Epithelial cell of prostate (primary cell): ENCODE data around the gene UBAP2L.
"Not testable (repeated sequence)": the region's sequence is repeated elsewhere in the genome, so short reads cannot be mapped to it uniquely, and the experiment has no call there.

Experiments
- DNase-seq: peaks from one replicate; pipeline ENCODE4 v3.0.0-alpha.2; 2011; ENCODE audit warnings: low read depth, low spot score
- H3K27ac ChIP-seq: fragments of 450-650 bp; 2 replicates; pipeline ENCODE4 v1.5.1; 2017; ENCODE audit warnings: mild to moderate bottlenecking

UBAP2L gene

DNA sequence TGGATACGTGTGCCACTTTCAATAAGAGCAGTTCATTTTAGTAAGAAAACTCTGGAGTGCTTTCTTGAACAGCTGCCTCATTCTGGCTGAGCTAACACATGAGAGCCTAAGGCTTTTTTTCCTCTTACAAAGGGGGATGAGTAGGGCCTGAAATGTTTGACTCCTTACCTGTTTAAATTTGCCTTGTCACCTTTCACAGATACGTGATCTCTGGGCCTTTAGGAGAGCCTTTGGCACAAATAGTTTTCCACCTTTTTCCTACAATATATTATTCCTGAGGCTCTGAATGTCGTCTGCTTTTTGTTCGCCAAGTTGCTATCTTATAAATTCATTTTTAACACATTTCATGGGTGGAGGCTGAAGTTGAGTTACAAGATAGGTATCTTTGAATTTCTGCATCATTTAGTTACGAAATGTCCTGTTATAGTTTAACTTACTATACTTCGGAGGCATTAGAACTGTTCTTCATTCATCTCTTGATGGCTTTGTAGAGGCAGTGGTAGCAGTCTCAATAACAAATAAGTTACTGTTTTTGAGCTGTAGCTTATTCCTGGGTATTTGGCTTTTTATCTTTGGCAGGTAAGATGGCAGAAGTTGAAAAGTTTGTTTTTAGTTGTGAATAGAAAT, 17.2 kb downstream of the UBAP2L start:
- no peak overlapping the region for H3K27ac ChIP-seq
- no peak for DNase-seq

DNA sequence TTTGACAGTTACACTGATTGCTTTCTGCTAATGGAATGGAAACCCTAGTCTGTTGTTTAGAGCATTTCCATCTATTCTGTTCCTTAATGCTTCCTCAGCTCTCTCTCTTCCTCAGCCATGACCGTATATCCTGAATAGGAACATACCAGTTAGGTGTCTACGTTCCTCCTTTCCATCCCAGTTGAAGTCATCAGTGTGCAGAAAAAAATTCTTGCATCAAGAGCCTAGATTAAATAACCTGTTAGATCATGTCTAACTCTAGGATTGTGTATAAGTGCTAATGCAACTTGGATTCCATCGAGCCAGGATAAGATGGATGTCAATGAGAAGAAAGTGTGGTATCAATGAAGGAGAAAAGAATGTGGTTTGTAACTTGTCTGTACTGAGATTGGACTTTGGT, 18.7 kb downstream of the UBAP2L start:
- H3K27ac ChIP-seq, result no peak overlapping the region

DNA sequence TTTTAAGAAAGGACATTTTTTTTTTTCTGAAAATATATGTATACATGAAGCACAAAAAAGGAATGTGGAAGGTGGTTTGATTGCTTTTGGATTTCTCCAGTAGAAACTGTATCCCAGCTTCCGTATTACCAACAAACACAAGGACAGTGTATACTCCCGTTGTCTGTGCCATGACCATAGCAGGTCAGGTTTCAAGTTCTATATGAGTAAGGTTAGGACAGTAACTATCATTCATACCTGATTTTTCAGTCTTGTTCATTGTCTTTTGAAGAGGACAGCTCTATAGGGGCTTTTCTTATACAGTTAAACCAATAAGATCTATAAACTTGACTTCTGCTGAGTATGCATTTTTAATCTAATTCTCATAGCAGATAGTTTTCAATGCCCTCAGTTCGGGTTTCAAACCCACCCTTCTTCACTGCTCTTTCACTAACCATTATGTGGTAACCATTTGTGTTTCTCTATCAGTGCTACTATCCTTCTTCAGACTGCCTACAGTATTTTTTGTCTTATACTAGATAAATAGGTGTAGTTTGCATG, 19.6 kb downstream of the UBAP2L start:
- no peak overlapping the region for H3K27ac ChIP-seq
- DNase-seq, result no peak

More for the DNA sequence above, 18.7 kb downstream of the UBAP2L start:
- no peak for DNase-seq

DNA sequence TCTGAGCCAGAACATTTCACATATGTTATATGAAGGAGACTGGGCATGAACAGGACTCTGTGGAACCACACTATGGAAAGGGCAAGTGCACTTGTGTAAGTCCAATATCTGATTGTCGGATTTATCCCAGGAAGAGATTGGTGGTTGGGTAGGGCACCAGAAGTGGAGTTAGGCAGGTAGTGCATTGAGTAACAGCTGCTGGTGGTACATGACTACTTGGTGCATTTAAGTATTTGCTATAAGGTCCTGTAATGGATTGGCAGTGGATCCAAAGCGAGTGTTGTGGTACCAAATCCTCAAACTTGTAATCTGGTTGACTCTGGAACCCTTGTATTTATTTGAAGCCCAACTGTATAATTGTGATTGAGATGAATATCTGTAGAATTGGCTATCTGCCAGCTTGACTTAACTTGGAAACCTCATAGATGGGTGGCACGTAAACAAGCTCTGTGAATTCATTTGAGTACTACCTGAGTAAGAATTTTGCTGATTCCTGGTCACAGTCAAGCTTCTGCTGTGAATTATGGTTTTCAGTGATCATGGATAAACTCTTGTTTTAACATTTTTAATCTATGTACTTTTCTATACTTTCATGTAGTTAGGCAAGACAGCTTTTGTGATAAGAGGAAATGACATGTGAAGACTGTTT, 21.1 kb downstream of the UBAP2L start:
- no peak overlapping the region for H3K27ac ChIP-seq
- DNase-seq, result no peak

DNA sequence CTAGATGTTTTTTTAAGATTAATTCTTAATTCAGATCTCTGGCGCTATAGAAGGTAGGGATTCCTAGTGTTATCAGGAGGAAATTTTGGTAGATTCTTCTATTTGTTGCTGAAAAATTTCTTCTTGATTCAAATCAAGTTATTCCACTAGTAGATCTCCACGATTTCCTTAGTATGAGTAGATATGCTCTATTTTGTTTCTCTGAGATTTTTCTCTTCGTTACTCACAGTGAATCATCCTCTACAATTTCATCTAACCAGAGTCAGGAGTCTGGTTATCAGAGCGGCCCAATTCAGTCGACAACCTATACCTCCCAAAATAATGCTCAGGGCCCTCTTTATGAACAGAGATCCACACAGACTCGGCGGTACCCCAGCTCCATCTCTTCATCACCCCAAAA, 32.9 kb downstream of the UBAP2L start:
- no peak for DNase-seq
- H3K27ac ChIP-seq, result no peak overlapping the region

DNA sequence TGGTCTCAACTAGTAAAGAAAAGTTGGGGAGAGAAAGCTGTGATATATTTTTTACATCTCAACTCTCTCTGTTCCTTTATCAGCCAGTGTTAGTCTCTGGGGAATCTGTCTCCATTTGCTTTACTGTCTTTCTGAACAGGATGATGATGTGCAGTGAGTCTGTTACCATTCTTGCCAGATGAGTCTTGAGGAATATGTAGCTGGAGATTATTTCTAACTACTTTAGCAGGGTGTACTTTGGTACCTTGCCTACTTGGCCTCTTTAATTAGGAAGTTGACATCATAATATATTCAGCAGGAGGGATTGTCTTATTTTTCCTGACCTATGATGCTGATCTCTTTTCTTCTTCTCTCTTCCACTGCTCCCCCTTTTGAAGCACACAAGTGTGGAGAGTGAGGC, 35.9 kb downstream of the UBAP2L start:
- H3K27ac ChIP-seq, result no peak overlapping the region

DNA sequence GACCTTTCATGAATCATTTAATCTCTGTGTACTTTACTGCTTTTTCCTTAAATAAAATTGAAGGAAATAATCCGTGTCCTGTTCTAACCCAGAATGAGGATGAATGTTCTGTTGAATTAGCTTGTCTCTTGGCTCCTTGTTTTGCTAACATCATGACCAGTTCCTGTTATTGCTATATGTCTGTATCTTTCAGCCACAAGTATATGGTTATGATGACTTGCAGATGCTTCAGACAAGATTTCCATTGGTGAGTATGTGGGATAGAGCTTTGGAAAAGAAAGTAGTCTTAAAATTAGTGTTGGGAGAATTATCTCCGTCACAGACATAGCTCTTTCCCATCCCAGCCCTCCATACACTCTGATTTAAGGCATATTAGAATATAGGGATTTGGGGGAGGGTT, 38.0 kb downstream of the UBAP2L start:
- no peak overlapping the region for H3K27ac ChIP-seq
- DNase-seq, result no peak

More for the DNA sequence above, 35.9 kb downstream of the UBAP2L start:
- no peak for DNase-seq

DNA sequence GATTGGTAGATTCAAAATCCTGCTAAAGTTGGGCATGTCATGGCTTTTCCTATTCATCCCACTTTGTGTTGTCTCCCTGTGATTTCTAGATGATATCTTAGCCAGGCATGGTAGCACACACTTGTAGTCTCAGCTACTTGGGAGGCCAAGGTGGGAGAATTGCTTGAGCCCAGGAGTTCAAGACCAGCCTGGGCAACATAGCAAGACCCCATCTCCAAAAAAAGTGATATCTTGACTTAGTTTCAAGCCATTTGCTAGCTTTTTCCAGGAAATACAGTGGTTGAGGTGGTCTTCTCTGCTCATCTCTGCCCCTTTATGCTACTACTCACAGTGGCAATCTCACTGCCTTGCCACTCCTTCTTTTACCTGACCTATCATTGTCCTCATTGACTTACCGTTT, 39.4 kb downstream of the UBAP2L start:
- H3K27ac ChIP-seq, result no peak overlapping the region
- no peak for DNase-seq

DNA sequence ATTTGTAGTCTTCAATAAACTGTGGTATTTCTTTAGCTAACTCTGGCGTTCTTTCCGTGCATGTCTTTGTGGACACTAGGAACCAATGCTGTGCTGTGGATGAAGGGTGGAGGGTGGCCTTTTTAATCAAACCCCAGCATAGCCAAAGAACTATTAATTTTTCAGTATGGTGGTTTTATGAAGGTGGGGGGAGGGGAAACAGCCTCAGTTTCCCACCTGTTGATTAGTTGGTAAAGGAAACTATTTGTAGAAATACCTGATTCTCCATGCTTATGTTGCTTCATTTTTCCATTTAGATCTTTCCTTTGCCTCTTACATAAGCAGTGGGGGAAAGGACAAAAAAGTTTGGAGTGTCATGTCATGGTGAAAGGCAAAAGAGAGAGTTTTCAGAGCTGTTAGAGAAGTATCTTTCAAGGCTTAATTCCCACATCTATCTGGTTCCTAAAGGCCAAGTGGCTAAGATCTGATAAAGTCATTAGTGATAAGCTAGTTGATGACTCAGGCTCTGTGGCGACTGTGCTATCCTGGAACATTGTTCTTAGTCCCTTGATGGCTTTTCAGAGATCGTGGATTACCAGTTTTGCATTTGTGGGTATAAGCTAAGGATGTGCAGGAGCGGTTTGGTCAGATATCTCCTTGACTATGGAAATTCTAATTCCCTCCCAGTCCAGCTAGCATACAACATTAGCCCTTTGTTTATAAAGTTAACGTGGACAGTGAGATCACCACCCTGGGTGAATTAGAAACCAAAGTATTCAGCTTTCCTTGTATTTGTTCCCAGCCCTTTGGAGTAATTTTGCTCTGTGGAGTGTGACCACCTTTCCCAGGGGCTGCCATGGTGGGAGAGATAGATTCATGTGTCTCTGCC, 42.9 kb downstream of the UBAP2L start:
- H3K27ac ChIP-seq, result no peak overlapping the region
- no peak for DNase-seq

DNA sequence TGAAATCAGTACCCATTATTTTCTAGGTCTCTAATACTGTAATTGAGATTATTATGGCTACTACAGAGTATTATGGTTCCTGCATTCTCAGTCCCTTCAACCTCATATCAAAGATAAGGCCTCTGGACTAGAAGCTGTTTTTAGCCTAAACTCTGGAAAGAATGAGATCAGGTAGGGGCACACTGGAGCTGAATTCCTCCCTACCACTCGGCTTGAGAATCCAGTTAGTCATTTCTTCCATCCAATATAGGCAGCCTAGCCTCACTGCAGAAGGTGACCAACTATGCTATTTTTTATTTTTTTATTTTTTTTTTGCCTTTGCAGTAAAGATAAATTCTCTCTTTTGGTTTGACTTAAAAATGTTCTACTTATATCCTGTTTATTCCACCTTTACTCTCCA, 43.7 kb downstream of the UBAP2L start:
- H3K27ac ChIP-seq, result no peak overlapping the region
- DNase-seq, result no peak

DNA sequence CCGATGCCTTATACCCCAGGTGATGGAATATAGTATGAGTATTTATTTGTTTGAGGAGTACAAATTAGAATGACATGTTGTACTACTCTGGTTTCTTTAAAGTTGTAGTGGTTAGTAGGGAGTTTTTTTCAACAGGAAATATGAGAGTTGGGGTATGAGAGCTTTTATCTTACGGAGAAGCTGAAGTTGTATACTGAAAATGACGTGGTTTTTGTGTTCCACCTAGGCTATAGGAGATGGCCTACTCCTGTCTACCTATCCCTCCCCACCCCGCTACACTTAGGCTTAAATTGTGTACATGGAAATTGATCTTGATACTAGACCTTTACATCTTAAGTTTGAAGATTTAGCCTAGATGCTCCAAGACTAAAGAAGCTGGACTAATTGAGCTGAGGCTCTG, 44.8 kb downstream of the UBAP2L start:
- no peak overlapping the region for H3K27ac ChIP-seq
- no peak for DNase-seq

DNA sequence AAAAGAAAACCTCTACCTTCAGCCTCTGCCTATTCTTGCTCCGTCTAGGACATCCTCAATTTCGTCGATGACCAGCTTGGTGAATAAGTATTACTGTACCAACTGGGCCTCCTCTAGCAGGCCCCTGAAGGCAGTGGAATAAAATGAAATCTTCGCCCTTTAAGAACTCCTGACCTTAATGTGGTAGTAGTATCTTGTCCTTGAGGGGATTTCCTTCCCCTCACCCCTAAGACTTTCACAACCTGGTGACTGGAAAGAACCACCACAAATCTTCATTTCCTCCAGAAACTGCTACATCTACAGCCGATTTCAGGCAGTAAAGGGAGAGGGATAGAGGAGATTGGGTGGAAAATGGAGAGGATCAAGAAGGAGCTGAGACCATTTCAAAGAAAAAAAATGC, 50.1 kb downstream of the UBAP2L start:
- H3K27ac ChIP-seq, result no peak overlapping the region
- no peak for DNase-seq

DNA sequence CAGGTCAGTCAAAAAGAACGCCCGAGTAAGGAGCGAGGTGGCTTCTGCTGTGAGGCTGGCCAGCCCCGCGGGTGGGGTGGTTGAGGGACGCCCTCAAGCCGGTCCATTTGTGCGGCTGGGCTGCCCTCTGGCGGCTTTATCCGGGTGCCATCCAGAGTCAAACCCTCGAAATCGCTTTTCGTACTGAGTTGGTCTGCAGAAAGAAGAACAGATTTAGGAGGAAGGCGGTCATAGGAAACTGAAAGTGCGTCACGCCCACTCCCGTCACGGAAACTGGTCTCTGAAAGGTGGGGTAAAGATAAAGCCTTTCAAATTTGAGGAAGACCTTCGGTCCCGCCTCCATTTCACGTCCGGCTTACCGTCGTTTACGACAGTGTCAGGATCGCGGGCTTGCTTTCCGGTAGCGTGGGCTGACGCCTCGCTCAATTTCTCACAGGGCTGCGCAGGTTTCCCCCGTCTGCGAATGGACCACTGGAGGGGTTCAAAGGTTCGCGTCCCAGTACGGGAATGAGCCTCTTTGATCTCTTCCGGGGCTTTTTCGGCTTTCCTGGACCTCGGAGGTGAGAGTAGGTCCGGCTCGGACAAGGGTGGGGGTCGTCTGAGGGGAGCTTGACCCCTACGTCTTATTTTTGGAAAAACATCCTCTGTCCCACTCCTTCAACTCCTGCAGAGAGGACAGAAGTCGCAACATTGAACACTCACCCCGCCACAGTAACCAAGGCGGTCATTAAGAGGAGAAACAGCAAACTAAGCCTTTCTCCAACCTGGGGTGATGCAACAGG, 51.7 kb downstream of the UBAP2L start, which contains the start of gene HAX1:
TSS of gene HAX1 (plus strand) at position 413 of the 782 bp plus-strand sequence. CDS start at position 508, 95 bp downstream.
- peak; percentile 84 for DNase-seq
- peak within 1 kb of the TSS; percentile 78 for H3K27ac ChIP-seq

DNA sequence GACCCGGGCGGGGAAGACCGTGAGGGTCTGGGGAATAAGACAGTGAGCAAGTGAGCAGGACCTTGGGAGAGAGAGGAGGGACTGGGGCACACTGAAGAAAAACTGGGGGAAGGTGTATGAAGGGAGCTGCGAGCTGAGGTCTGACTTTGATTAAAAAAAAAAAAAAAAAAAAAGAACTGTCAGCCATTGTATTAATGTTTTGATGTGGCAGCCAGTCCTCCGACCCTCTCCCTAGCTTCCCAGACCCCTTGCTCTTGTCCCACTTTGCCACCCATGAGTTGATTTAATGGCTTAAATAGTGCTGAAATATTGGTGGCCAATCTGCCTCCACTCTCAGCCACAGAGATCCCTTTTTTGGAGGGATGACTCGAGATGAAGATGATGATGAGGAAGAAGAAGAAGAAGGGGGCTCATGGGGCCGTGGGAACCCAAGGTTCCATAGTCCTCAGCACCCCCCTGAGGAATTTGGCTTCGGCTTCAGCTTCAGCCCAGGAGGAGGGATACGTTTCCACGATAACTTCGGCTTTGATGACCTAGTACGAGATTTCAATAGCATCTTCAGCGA, 52.3 kb downstream of the UBAP2L start:
- peak overlapping the region; percentile 78 for H3K27ac ChIP-seq
- DNase-seq, result no peak

DNA sequence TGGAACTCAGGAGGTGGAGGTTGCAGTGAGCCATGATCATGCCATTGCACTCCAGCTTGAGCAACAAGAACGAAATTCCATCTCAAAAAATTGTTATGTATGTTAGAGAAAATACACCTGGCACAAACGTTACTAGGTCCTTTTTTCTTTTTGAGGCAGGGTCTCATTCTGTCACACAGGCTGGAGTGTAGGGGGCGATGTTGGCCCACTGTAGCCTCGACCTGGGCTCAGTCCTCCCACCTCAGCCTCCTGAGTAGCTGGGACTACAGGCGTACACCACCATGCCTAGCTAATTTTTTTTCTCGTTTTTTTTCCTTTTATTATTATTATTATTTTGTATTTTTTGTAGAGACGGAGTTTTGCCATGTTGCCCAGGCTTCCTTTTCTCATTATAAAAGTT, 56.0 kb downstream of the UBAP2L start:
- no peak overlapping the region for H3K27ac ChIP-seq
- DNase-seq, result no peak

DNA sequence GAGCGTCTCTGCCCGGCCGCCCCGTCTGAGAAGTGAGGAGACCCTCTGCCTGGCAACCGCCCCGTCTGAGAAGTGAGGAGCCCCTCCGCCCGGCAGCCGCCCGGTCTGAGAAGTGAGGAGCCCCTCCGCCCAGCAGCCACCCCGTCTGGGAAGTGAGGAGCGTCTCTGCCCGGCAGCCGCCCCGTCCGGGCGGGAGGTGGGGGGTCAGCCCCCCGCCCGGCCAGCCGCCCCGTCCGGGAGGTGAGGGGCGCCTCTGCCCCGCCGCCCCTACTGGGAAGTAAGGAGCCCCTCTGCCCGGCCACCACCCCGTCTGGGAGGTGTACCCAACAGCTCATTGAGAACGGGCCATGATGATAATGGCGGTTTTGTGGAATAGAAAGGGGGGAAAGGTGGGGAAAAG, 66.8 kb downstream of the UBAP2L start:
- not testable (repeated sequence) for H3K27ac ChIP-seq, DNase-seq

DNA sequence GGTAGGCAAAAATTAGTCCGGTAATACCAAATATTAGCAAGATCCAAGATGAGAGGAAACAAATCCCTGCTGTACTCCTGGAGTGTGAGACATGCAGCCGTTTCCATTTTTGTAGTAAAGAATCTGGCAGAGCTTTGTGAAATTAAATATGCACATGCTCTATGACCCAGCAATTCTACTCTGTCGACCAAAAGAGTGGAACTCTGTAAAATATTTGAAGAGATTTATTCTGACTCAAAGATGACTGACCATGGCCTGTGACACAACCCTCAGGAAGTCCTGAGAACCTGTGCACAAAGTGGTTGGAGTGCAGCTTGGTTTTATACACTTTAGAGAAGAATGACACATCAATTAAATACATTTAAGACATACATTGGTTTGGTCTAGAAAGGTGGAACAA, 67.9 kb downstream of the UBAP2L start:
- H3K27ac ChIP-seq, result no peak overlapping the region
- DNase-seq, result no peak

DNA sequence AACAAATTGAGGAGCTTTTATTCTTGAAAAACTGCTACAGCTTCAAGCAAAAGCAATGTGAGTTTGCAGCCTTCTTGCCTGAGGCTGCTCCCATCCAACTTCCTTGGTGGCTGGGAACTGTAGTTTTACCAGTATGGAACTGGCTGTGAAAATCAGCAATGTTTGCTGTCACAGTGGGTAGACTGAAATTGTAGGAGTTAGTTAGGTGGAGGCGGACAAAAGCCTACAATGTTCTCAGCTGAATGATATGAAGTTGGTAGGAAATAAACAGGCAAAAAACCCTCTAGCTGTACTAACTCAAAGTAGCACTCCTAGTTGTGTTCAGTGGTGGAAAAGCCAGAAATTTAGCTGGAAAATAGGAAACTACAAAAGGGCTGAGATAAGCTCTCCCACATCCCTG, 70.2 kb downstream of the UBAP2L start:
- no peak for DNase-seq
- H3K27ac ChIP-seq, result no peak overlapping the region

DNA sequence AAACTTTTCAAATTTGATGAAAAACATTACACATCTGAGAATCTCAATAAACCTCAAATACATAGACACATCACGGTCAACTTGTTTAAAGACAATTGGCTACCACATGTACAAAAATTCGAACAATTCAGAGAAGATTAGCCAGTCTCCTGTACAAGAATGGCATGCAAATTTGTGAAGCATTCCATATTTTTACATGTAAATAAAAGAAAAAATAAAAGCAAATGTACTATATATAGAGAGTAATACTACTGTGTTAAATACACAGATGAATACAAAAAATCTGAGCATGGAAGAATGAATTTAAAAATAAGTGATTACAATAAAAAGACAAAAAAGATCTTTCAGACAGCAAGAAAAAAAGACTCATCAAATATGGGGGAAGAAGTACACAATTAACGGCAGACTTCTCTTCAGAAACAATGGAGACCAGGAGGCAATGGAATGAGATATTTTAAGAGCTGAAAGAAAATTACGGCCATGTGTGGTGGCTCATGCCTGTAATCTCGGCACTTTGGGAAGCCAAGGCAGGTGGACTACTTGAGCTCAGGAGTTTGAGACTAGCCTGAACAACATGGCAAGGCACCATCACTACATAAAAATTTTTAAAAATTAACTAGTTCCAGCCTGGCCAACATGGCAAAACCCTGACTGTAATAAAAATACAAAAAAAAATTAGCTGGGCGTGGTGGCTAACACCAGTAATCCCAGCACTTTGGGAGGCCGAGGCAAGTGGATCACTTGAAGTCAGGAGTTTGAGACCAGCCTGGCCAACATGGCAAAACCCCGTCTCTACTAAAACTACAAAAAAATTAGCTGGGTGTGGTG, 74.9 kb downstream of the UBAP2L start:
- no peak for DNase-seq
- H3K27ac ChIP-seq, result no peak overlapping the region
